ENCODE data around the gene MCF2L.
"Not testable (repeated sequence)": the region's sequence is repeated elsewhere in the genome, so short reads cannot be mapped to it uniquely, and the experiment has no call there.

The MCF2L gene

DNA sequence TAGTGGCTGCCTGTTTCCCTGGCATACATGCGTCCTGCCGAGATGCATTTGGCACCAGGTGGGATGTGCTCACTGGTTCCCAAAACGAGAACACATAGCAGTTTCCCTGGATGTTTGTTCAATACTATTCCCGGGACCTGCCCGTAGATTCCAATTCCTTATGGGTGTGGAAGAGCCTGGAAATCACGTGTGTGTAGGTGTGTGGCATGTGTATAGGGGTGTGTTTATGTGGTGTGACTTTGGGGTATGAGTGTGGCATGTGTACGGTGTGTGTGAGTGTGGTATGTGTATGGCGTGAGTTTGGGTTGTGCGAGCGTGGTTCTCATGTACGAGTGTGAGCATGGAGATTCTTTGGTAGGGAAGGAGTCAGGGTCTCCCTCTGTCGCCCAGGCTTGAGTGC, 133.7 kb downstream of the MCF2L start:
- no peak overlapping the region for H3K4me3 ChIP-seq (ENCODE audit: low read depth, low read length)
- in situ Hi-C loops (cut with HindIII; ENCODE audit: low sequenced_read_pairs), result no loop called here

DNA sequence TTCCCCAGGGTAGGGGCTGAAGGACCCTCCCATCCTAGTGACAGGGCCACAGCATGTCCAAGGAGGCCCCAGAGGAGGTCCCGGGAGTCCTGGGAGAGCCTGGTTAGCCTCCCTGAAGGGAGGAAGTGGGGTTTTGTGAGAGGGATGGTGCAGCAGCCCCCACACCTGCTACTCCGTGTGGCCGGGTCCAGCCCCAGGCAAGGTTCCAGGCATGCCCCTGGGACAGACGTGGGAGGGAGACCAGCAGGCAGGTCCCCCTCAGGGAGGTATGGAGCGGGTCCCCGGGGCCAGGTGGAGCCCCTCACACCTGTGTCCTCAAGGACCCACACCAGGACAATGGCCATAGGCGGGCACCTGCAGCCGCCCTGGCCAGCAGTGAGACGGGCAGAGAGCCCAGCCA, 134.6 kb downstream of the MCF2L start:
- in situ Hi-C loops (cut with HindIII; ENCODE audit: low sequenced_read_pairs), result no loop called here
- DNase-seq (ENCODE audit: low read depth, low spot score), result no peak
- TF ChIP-seq, protein P1, sequence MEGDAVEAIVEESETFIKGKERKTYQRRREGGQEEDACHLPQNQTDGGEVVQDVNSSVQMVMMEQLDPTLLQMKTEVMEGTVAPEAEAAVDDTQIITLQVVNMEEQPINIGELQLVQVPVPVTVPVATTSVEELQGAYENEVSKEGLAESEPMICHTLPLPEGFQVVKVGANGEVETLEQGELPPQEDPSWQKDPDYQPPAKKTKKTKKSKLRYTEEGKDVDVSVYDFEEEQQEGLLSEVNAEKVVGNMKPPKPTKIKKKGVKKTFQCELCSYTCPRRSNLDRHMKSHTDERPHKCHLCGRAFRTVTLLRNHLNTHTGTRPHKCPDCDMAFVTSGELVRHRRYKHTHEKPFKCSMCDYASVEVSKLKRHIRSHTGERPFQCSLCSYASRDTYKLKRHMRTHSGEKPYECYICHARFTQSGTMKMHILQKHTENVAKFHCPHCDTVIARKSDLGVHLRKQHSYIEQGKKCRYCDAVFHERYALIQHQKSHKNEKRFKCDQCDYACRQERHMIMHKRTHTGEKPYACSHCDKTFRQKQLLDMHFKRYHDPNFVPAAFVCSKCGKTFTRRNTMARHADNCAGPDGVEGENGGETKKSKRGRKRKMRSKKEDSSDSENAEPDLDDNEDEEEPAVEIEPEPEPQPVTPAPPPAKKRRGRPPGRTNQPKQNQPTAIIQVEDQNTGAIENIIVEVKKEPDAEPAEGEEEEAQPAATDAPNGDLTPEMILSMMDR (IDR thresholded peaks at IDR 0.05; ENCODE audit: low read depth, low read length), result no peak
- no peak overlapping the region for H3K4me3 ChIP-seq (ENCODE audit: low read depth, low read length)

More for the DNA sequence above, 133.7 kb downstream of the MCF2L start:
- TF ChIP-seq, protein P1 (IDR thresholded peaks at IDR 0.05; ENCODE audit: low read depth, low read length), result no peak
- DNase-seq (ENCODE audit: low read depth, low spot score), result no peak

DNA sequence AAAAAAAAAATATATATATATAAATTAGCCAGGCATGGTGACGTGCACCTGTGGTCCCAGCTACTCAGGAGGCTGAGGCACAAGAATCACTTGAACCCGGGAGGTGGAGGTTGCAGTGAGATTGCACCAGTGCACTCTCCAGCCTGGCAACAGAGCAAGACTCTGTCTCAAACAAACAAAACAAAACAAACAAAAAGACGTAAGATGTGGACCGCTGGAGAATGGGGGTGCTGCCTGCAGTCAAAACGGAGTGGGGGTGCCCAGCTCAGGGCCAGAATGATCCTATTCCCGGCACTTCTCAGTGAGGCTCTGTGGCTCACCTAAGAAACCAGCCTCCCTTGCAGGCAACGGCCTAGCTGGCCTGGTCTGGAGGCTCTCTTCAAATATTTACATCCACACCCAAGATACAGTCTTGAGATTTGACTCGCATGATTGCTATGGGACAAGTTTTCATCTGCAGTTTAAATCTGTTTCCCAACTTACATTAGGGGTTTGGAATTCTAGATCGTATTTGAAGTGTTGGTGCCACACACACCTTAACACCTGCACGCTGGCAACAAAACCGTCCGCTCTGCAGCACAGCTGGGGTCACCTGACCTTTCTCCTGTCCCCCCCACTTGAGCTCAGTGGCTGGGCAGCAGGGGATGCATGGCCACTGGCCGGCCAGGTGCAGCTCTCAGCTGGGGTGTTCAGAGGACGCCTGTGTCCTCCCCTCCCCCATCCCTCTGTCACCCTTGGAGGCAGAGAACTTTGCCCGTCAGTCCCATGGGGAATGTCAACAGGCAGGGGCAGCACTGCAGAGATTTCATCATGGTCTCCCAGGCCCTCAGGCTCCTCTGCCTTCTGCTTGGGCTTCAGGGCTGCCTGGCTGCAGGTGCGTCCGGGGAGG, 136.3 kb downstream of the MCF2L start, which contains the start of gene F7:
F7 (plus strand) TSS at position 760 of the 889 bp plus-strand sequence; CDS start at position 811, 51 bp downstream.
- no peak for DNase-seq (ENCODE audit: low read depth, low spot score)
- TF ChIP-seq, protein P1 (IDR thresholded peaks at IDR 0.05; ENCODE audit: low read depth, low read length), result no peak
- in situ Hi-C loops (cut with HindIII; ENCODE audit: low sequenced_read_pairs), result no loop called here
- H3K4me3 ChIP-seq (ENCODE audit: low read depth, low read length), result no peak within 1 kb of the TSS

DNA sequence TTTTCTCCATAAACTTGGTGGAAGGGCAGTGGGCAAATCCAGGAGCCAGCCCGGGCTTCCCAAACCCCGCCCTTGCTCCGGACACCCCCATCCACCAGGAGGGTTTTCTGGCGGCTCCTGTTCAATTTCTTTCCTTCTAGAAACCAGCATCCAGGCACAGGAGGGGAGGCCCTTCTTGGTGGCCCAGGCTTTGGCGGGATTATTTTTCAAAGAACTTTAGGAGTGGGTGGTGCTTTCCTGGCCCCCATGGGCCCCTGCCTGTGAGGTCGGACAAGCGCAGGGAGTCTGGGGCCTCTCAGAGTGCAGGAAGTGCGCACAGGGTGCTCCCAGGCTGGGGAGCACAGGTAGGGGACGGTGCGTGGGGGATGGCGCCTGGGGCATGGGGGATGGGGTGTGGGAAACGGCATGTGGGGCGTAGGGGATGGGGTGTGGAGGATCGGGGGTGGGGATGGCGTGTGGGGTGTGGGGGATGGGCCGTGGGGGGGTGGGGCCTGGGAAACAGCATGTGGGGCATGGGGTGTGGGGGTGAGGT, 137.0 kb downstream of the MCF2L start:
- no peak overlapping the region for H3K4me3 ChIP-seq (ENCODE audit: low read depth, low read length)
- in situ Hi-C loops (cut with HindIII; ENCODE audit: low sequenced_read_pairs), result no loop called here
- TF ChIP-seq, protein P1 (IDR thresholded peaks at IDR 0.05; ENCODE audit: low read depth, low read length), result no peak
- no peak for DNase-seq (ENCODE audit: low read depth, low spot score)

DNA sequence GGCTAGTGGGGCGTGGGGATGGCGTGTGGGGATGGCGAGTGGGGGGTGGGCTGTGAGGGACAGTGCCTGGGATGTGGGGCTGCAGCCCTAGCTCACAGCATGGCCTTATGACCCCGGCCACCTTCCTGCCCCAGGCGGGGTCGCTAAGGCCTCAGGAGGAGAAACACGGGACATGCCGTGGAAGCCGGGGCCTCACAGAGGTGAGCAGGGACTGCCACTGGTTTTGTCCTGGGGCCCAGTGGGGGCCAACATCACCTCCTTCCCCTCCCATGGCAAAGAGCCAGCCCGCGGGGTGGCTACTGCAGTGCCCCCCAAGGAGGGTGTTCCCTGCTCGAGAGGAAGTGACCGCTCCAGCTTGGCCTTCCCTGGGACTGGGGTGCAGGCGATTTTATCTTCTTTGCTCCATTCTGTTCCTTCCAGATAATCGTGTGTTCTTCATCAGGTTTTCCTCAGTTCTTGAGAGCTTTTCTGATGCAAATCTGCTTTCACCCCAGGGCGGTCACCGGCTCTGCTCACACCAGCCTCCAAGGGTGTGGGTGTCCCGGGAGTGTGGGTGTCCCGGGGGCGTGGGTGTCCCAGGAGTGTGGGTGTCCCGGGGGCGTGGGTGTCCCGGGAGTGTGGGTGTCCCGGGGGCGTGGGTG, 137.8 kb downstream of the MCF2L start:
- TF ChIP-seq, protein P1 (IDR thresholded peaks at IDR 0.05; ENCODE audit: low read depth, low read length), result no peak
- DNase-seq (ENCODE audit: low read depth, low spot score), result no peak
- in situ Hi-C loops (cut with HindIII; ENCODE audit: low sequenced_read_pairs), result no loop called here

DNA sequence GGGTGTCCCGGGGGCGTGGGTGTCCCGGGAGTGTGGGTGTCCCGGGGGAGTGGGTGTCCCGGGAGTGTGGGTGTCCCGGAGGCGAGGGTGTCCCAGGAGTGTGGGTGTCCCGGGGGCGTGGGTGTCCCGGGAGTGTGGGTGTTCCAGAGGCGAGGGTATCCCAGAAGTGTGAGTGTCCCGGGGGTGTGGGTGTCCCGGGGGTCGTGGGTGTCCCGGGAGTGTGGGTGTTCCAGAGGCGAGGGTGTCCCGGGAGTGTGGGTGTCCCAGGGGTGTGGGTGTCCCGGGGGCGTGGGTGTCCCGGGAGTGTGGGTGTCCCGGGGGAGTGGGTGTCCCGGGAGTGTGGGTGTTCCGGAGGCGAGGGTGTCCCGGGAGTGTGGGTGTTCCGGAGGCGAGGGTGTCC, 139.5 kb downstream of the MCF2L start:
- in situ Hi-C loops (cut with HindIII; ENCODE audit: low sequenced_read_pairs); DNase-seq (ENCODE audit: low read depth, low spot score): not testable (repeated sequence)

More for the DNA sequence above, 137.8 kb downstream of the MCF2L start:
- H3K4me3 ChIP-seq (ENCODE audit: low read depth, low read length), result no peak overlapping the region

More for the DNA sequence above, 139.5 kb downstream of the MCF2L start:
- H3K4me3 ChIP-seq (ENCODE audit: low read depth, low read length), result not testable (repeated sequence)

Measured in astrocyte of the spinal cord (primary cell).